Measurements from ENCODE around the gene SUSD4. TPM values are rescaled to one million over a fixed set of nuclear protein-coding genes. Genes with fewer than 3 reads are reported as not detected.
"Not testable (repeated sequence)": the region's sequence is repeated elsewhere in the genome, so short reads cannot be mapped to it uniquely, and the experiment has no call there.

The SUSD4 gene
- total RNA-seq, 1 experiment from 2014 or later: 7.2 TPM

- BruUV-seq (replicated peaks): no TSS peak
- Mint-ChIP-seq H3K4me3 (ENCODE audit: low read depth, unreplicated experiment) (no peak overlapping the region), H3K27ac (ENCODE audit: unreplicated experiment) (no peak overlapping the region), H3K9me3 (ENCODE audit: low read depth, unreplicated experiment) (no peaks in the 10 kb centered on the region), H3K27me3 (ENCODE audit: unreplicated experiment) (peaks cover 14% of the 10 kb centered on the region), H3K4me1 (ENCODE audit: low read depth, unreplicated experiment) (peaks cover 8% of the 10 kb centered on the region), H3K36me3 (ENCODE audit: insufficient read depth, unreplicated experiment) (no peaks in the 10 kb centered on the region)
- intact Hi-C loops (cut with micrococcal nuclease; ENCODE audit: unreplicated experiment): no loop called here
- DNase-seq: no peak
- no peak for TF ChIP-seq CTCF (IDR thresholded peaks at IDR 0.05; ENCODE audit: unreplicated experiment)
- CTCF ChIA-PET: interaction anchor here (0.8 kb wide), 1 partner anchor 91 kb away, joined by 3 read pairs; no protein-coding TSS in a partner anchor
Observed at GRCh38 chr1:223257856-223258550, 106.0 kb downstream of the SUSD4 start.

GRCh38 chr1:223256034-223256433, 107.9 kb downstream of the SUSD4 start:
- H3K27ac Mint-ChIP-seq (ENCODE audit: unreplicated experiment): no peak overlapping the region
- TF ChIP-seq CTCF (IDR thresholded peaks at IDR 0.05; ENCODE audit: unreplicated experiment): no peak
- H3K9me3 Mint-ChIP-seq (ENCODE audit: low read depth, unreplicated experiment): no peaks in the 10 kb centered on the region
- H3K4me3 Mint-ChIP-seq (ENCODE audit: low read depth, unreplicated experiment): no peak overlapping the region
- no TSS peak for BruUV-seq (replicated peaks)
- no peaks in the 10 kb centered on the region for H3K36me3 Mint-ChIP-seq (ENCODE audit: insufficient read depth, unreplicated experiment)
- no peak for DNase-seq
- intact Hi-C loops (cut with micrococcal nuclease; ENCODE audit: unreplicated experiment): no loop called here
- CTCF ChIA-PET: no interaction called here
- H3K27me3 Mint-ChIP-seq (ENCODE audit: unreplicated experiment): no peaks in the 10 kb centered on the region
- H3K4me1 Mint-ChIP-seq (ENCODE audit: low read depth, unreplicated experiment): peaks cover 8% of the 10 kb centered on the region

GRCh38 chr1:223253916-223254315, 110.1 kb downstream of the SUSD4 start:
- no peak for TF ChIP-seq CTCF (IDR thresholded peaks at IDR 0.05; ENCODE audit: unreplicated experiment)
- no peak for DNase-seq
- H3K27ac Mint-ChIP-seq (ENCODE audit: unreplicated experiment): no peak overlapping the region
- CTCF ChIA-PET: no interaction called here
- no TSS peak for BruUV-seq (replicated peaks)
- H3K4me1 Mint-ChIP-seq (ENCODE audit: low read depth, unreplicated experiment): peaks cover 9% of the 10 kb centered on the region
- intact Hi-C loops (cut with micrococcal nuclease; ENCODE audit: unreplicated experiment): no loop called here
- no peaks in the 10 kb centered on the region for H3K9me3 Mint-ChIP-seq (ENCODE audit: low read depth, unreplicated experiment)
- no peaks in the 10 kb centered on the region for H3K27me3 Mint-ChIP-seq (ENCODE audit: unreplicated experiment)
- no peak overlapping the region for H3K4me3 Mint-ChIP-seq (ENCODE audit: low read depth, unreplicated experiment)
- H3K36me3 Mint-ChIP-seq (ENCODE audit: insufficient read depth, unreplicated experiment): no peaks in the 10 kb centered on the region

GRCh38 chr1:223251387-223251786, 112.6 kb downstream of the SUSD4 start:
- H3K4me3 Mint-ChIP-seq (ENCODE audit: low read depth, unreplicated experiment); CTCF ChIA-PET; H3K36me3 Mint-ChIP-seq (ENCODE audit: insufficient read depth, unreplicated experiment); intact Hi-C loops (cut with micrococcal nuclease; ENCODE audit: unreplicated experiment); BruUV-seq (replicated peaks); H3K27me3 Mint-ChIP-seq (ENCODE audit: unreplicated experiment); H3K9me3 Mint-ChIP-seq (ENCODE audit: low read depth, unreplicated experiment); DNase-seq; H3K27ac Mint-ChIP-seq (ENCODE audit: unreplicated experiment): not testable (repeated sequence)
- H3K4me1 Mint-ChIP-seq (ENCODE audit: low read depth, unreplicated experiment): peaks cover 13% of the 10 kb centered on the region

DNA sequence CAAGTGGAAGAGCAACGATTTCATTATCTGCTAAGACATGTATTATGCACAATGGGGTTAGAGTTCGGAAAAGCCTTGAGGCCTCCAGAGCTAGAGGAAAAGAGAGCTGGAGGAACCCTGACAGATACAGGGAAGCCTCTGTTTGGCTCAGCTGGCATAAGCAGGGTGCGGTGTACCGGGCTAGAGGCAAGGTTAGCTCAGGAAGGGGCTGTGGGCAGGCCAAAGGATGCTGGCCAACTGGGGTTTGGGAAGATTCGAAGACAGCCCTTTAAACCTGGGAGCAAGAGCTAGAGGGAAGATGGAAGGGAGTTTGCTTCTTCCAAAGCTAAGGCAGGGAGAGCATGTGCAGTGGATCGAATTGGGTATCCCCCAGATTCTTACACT, 113.4 kb downstream of the SUSD4 start:
- H3K4me3 Mint-ChIP-seq (ENCODE audit: low read depth, unreplicated experiment): no peak overlapping the region
- H3K4me1 Mint-ChIP-seq (ENCODE audit: low read depth, unreplicated experiment): peaks cover 13% of the 10 kb centered on the region
- H3K36me3 Mint-ChIP-seq (ENCODE audit: insufficient read depth, unreplicated experiment): peaks cover under 1% of the 10 kb centered on the region
- H3K9me3 Mint-ChIP-seq (ENCODE audit: low read depth, unreplicated experiment): no peaks in the 10 kb centered on the region
- no peak for TF ChIP-seq CTCF (IDR thresholded peaks at IDR 0.05; ENCODE audit: unreplicated experiment)
- DNase-seq: no peak
- no TSS peak for BruUV-seq (replicated peaks)
- no peak overlapping the region for H3K27ac Mint-ChIP-seq (ENCODE audit: unreplicated experiment)
- intact Hi-C loops (cut with micrococcal nuclease; ENCODE audit: unreplicated experiment): no loop called here
- H3K27me3 Mint-ChIP-seq (ENCODE audit: unreplicated experiment): no peaks in the 10 kb centered on the region
- CTCF ChIA-PET: no interaction called here
